Spleen (tissue), 11 donors: ENCODE results near the gene IHH. TPM values are rescaled to one million over a fixed set of nuclear protein-coding genes. Genes with fewer than 3 reads are reported as not detected.

Experiments
- DNase-seq: peaks from one replicate; pipeline ENCODE4 v3.0.0-alpha.2; 2020
- H3K27ac ChIP-seq, 8 donors: fragments of 200-600 bp; sonication (generic) in 7 of 8; 1 replicate in 4 of 8; 2 replicates in 4 of 8; pipeline versions ENCODE4 v1.5.0 to v1.8.0; 2016 to 2021; ENCODE audit warnings: inconsistent platforms in 4 of 8, mild to moderate bottlenecking in 4 of 8, moderate library complexity in 1 of 8
- H3K27me3 ChIP-seq, 7 donors: fragments of 200-600 bp; sonication (generic) in 6 of 7; replicated peaks in 1 of 7; 1 replicate in 4 of 7; 2 replicates in 3 of 7; pipeline versions ENCODE4 v1.5.0 to v1.8.0; 2016 to 2021; ENCODE audit warnings: inconsistent platforms in 3 of 7, mild to moderate bottlenecking in 1 of 7
- H3K36me3 ChIP-seq, 6 donors: fragments of 200-600 bp; sonication (generic) in 5 of 6; 1 replicate in 4 of 6; 2 replicates in 2 of 6; pipeline versions ENCODE4 v1.5.0 to v1.8.0; 2016 to 2021; ENCODE audit warnings: inconsistent platforms in 2 of 6
- H3K4me1 ChIP-seq, 6 donors: fragments of 200-600 bp; sonication (generic) in 5 of 6; 1 replicate in 3 of 6; 2 replicates in 3 of 6; pipeline versions ENCODE4 v1.5.0 to v1.8.0; 2016 to 2021; ENCODE audit warnings: inconsistent platforms in 3 of 6
- H3K4me3 ChIP-seq, 8 donors: fragments of 200-600 bp; sonication (generic) in 7 of 8; 1 replicate in 4 of 8; 2 replicates in 4 of 8; pipeline versions ENCODE4 v1.5.0 to v1.8.0; 2016 to 2021; ENCODE audit warnings: inconsistent platforms in 4 of 8, mild to moderate bottlenecking in 4 of 8, moderate library complexity in 2 of 8
- H3K9me3 ChIP-seq, 8 donors: fragments of 200-600 bp; sonication (generic) in 7 of 8; 1 replicate in 4 of 8; 2 replicates in 4 of 8; pipeline versions ENCODE4 v1.5.0 to v1.8.0; 2016 to 2021; ENCODE audit warnings: inconsistent platforms in 4 of 8
- CTCF ChIP-seq, 11 experiments: fragments of 200-600 bp in 7 of 11; fragments of 450-650 bp in 4 of 11; sonication (generic) in 4 of 11; IDR thresholded peaks in 8 of 11; conservative IDR thresholded peaks in 3 of 11; 1 replicate in 7 of 11; 2 replicates in 4 of 11; pipeline versions ENCODE4 v1.4.0 to v1.8.0; 2016 to 2021; ENCODE audit warnings: antibody characterized with exemption in 11 of 11, inconsistent platforms in 4 of 11, mild to moderate bottlenecking in 1 of 11
- POLR2A ChIP-seq, 3 donors: fragments of 450-650 bp; IDR thresholded peaks; one replicate each; pipeline ENCODE4 v1.5.1; 2017; ENCODE audit warnings: antibody characterized with exemption in 3 of 3, mild to moderate bottlenecking in 1 of 3
- POLR2AphosphoS5 ChIP-seq, 3 donors: sonication (generic); formaldehyde crosslinking; IDR thresholded peaks; one replicate each; pipeline ENCODE4 v1.5.1; 2017; ENCODE audit warnings: antibody characterized with exemption in 3 of 3
- WGBS, 5 donors: extraction: QIAGEN DNeasy Blood & Tissue Kit in 3 of 5; methylation state at CpG; one replicate each; pipeline versions ENCODE4 v1.1.5 to v1.1.7; 2013 to 2018; 5-methylcytosine and 5-hydroxymethylcytosine counted together
- intact Hi-C: fragments of 100-400 bp; cut with DNase I; formaldehyde crosslinking; loops from one replicate; pipeline ENCODE4 v1.15.0; 2023; ENCODE audit warnings: low total_unique reads
- polyA plus RNA-seq, 3 donors: library from polyadenylated mRNA; stranded (reverse); fragments of 200-250 nt; gene quantifications; one replicate each; pipeline ENCODE4 v1.2.1, GENCODE V29; 2013
- total RNA-seq, 7 donors: library from RNA; depleted of rRNA in 3 of 7; stranded (reverse); fragments of >200 nt in 3 of 7; fragmentation: NEBNext Ultra II Directional in 4 of 7; extraction: Animal tissue kit (Norgen Biotek cat#: 25700) in 4 of 7; gene quantifications; one replicate each; pipeline versions ENCODE4 v1.1.0 to v1.2.1, GENCODE V29; 2016 to 2021
- donor health status: healthy with polysubstance abuse.
- donor health status: DM: no; HTN: no; CAD: no; lungs with moderate emphysema.
- donor health status: DM: no; HTN: no; CAD: no.
- donor health status: Bipolar disorder and iron deficiency.
- donor health status: healthy.
- donor health status: DM: no; HTN: no; CAD: no.
- donor health status: DM: yes; HTN: yes; CAD: no.

IHH gene
- total and polyA plus RNA-seq, 10 donors, result 0.06 to 0.13 TPM; not detected in 8

GRCh38 chr2:219081096-219081495 lies 20.4 kb upstream of the IHH start:
- H3K4me3 ChIP-seq, result no peak overlapping the region
- peaks cover 0 to 24% (median 19%) of the 10 kb centered on the region in 6 donors for H3K36me3 ChIP-seq
- WGBS, 5 donors, result 88 to 98% (median 92%) methylated on average over 7 of the region's 7 CpGs
- H3K9me3 ChIP-seq, result no peaks in the 10 kb centered on the region
- DNase-seq, result no peak
- peaks cover 0 to 43% (median 3%) of the 10 kb centered on the region in 6 donors for H3K4me1 ChIP-seq
- H3K27me3 ChIP-seq, result no peaks in the 10 kb centered on the region
- H3K27ac ChIP-seq, result no peak overlapping the region
- intact Hi-C loops, result no loop called here
- TF ChIP-seq POLR2A (IDR thresholded peaks at IDR 0.05) (no peak), POLR2AphosphoS5 (IDR thresholded peaks at IDR 0.05) (no peak), CTCF (IDR thresholded peaks at IDR 0.05 in 8 of 11, conservative IDR thresholded peaks at IDR 0.05 in 3 of 11) (no peak)

GRCh38 chr2:219079417-219079816 lies 18.7 kb upstream of the IHH start:
- H3K36me3 ChIP-seq, result peaks cover 0 to 41% (median 33%) of the 10 kb centered on the region in 6 donors
- DNase-seq, result no peak
- H3K4me3 ChIP-seq, result no peak overlapping the region
- no peaks in the 10 kb centered on the region for H3K9me3 ChIP-seq
- no peak for TF ChIP-seq POLR2A (IDR thresholded peaks at IDR 0.05)
- peaks cover 0 to 32% (median 0%) of the 10 kb centered on the region in 6 donors for H3K4me1 ChIP-seq
- intact Hi-C loops, result no loop called here
- H3K27me3 ChIP-seq, result no peaks in the 10 kb centered on the region
- H3K27ac ChIP-seq, result no peak overlapping the region
- 91 to 98% (median 96%) methylated on average over 2 of the region's 2 CpGs for WGBS, 5 donors

GRCh38 chr2:219078951-219079350 lies 18.2 kb upstream of the IHH start:
- intact Hi-C loops, result no loop called here
- Histone ChIP-seq H3K9me3 (no peaks in the 10 kb centered on the region), H3K36me3 (peaks cover 0 to 45% (median 36%) of the 10 kb centered on the region in 6 donors), H3K4me3 (no peak overlapping the region), H3K27ac (no peak overlapping the region), H3K27me3 (no peaks in the 10 kb centered on the region), H3K4me1 (peaks cover 0 to 28% (median 0%) of the 10 kb centered on the region in 6 donors)
- no peak for DNase-seq
- 85 to 99% (median 97%) methylated on average over 4 of the region's 4 CpGs for WGBS, 5 donors
- TF ChIP-seq POLR2AphosphoS5 (IDR thresholded peaks at IDR 0.05) (no peak), POLR2A (IDR thresholded peaks at IDR 0.05) (no peak), CTCF (IDR thresholded peaks at IDR 0.05 in 8 of 11, conservative IDR thresholded peaks at IDR 0.05 in 3 of 11) (no peak)

GRCh38 chr2:219078126-219078525 lies 17.4 kb upstream of the IHH start:
- intact Hi-C loops, result no loop called here
- WGBS, 5 donors, result 90 to 93% (median 92%) methylated on average over 3 of the region's 3 CpGs
- no peak for DNase-seq

More at GRCh38 chr2:219078126-219078525, 17.4 kb upstream of the IHH start:
- H3K4me1 ChIP-seq, result peaks cover 0 to 25% (median 0%) of the 10 kb centered on the region in 6 donors
- H3K36me3 ChIP-seq, result peaks cover 0 to 51% (median 39%) of the 10 kb centered on the region in 6 donors
- H3K9me3 ChIP-seq, result no peaks in the 10 kb centered on the region
- H3K4me3 ChIP-seq, result no peak overlapping the region
- TF ChIP-seq POLR2AphosphoS5 (IDR thresholded peaks at IDR 0.05), result no peak
- no peak for TF ChIP-seq CTCF (IDR thresholded peaks at IDR 0.05 in 8 of 11, conservative IDR thresholded peaks at IDR 0.05 in 3 of 11)
- TF ChIP-seq POLR2A (IDR thresholded peaks at IDR 0.05), result no peak
- H3K27me3 ChIP-seq, result no peaks in the 10 kb centered on the region
- no peak overlapping the region for H3K27ac ChIP-seq
